Stimulated activated CD4-positive, alpha-beta T cell treated with anti-CD3 and anti-CD28 coated beads, Interleukin-2, amount 100 ng/mL, for 24 hours (primary cell): ENCODE data around the gene SCAANT1.

Source experiments
- DNase-seq, 2 donors: peaks; one replicate each; pipeline ENCODE4 v3.0.0-alpha.2; 2020

The SCAANT1 gene

DNA sequence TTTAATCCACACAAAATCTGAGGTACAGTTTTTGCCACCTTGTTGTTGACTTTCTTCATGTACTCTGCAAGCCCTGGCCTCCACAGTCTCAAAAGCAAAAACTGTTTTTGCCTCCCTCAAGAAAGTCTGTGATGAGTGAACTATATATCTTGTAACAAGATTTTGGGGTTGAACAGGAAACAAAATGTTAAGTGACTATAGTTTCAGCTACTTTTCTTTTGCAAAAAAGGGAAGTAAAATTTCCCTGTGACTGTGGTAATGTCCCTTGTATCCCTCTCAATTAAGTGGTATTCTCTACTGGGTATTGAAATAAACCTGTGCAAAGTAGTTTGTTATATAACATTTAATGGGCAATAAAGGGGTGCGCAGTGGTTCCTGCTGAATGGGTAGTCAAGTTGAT is 21.3 kb upstream of the SCAANT1 start:
- DNase-seq: no peak

DNA sequence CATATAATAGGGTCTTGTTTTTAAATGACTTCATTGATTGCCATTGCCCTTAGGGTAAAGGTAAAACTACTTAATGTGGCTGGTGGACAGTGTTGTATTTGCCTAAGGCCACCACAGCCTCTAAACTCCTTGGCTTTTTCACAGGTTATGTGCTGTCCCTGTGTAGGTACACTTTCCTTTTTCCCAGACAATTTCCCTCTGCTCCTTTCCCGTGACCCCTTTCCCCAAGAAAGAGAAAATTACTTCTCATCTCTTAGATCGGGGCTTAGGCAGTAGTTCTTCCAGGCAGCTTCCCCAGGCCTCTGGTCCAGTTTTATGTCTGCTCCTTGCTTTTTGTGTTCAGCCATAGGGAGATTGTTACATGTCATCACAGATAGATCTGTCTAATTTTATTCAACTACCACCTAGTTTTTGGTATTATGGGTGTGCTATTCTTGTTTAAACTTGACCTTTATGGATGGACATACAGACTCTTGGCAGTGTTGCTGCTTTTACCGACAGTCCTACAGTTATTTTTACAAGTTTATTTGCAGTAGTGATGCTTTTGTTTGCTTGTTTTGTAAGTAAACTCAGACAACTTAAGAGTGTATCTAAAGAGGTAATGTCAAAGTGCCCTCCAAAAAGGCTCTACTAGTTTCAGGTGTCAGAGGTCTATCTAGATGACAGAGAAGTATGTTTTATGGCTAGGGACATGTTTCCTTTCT is 20.5 kb upstream of the SCAANT1 start:
- DNase-seq: no peak

DNA sequence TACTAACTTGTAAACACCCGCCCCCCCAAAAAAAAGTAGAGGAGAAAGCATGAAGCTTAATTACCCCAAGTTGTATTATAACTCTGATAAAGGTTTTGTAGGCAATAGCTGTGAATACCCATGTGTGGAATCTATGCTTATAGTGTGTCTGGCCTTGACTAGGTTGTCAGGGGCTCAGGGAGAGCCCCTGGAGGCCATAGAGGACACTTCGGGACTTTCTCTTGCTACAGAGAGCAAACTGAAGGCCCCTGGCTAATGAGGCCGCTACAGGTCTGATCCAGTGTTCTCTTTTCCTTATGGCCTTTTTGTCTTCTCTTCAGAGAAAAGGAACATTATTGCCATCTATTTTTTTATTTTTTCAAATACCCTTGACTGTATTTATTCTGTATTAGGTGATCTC is 19.1 kb upstream of the SCAANT1 start:
- DNase-seq: no peak

DNA sequence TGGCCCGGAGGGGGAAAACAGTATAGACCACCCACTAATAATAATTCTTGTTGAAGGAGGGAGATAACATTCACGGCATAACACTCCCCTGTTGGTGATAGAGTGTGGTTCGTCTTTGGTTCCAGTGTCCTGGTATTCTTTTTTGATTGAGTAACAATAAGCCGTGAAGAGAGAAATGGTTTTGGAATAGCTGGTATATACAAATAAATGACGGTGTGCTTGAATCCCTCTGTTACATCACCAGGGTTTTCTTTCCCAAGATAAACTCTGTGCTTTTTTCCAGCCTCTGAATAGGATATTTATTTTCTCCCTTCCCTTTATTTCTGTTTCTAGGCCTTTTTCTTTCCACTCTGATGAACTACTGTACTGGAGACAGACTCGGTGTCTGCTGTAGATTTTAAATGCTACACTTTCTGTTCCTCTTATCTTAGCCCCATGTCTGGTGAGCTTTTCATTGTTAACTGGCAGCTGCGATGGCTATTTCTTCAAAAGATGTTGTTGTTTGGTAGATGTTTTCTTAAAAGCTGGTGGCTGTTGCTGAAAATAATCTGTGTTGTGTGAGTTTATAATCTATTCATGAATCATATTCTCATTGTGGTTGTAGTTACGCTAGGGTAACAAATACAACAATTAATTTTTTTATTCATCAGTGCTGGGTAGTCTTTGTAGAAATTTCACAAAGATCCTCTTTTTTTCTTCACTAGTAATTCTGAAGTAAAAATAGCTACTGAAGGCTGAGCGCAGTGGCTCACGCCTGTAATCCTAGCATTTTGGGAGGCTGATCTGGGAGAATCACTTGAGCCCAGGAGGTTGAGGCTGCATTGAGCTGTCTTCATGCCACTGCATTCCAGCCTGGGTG is 15.5 kb upstream of the SCAANT1 start:
- no peak for DNase-seq

DNA sequence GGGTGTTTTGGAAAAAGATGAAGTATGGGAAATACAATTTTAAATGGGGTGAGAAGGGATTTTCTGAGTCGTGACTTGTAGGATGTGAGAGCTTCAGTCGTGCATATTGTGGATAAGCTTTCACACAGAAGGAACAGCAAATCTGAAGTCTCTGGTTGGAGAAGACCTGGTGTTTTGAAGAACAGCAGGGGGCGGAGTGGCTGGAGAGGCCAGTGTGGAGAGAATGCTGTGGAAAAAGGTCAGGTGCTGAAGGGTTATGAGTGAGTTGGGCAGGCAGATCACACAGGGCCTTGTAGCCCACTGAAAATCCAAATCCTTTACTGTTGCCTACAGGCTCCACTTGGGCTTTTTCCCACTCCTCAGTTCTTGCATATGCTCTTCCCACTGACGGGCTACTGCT is 14.1 kb upstream of the SCAANT1 start:
- DNase-seq: no peak

DNA sequence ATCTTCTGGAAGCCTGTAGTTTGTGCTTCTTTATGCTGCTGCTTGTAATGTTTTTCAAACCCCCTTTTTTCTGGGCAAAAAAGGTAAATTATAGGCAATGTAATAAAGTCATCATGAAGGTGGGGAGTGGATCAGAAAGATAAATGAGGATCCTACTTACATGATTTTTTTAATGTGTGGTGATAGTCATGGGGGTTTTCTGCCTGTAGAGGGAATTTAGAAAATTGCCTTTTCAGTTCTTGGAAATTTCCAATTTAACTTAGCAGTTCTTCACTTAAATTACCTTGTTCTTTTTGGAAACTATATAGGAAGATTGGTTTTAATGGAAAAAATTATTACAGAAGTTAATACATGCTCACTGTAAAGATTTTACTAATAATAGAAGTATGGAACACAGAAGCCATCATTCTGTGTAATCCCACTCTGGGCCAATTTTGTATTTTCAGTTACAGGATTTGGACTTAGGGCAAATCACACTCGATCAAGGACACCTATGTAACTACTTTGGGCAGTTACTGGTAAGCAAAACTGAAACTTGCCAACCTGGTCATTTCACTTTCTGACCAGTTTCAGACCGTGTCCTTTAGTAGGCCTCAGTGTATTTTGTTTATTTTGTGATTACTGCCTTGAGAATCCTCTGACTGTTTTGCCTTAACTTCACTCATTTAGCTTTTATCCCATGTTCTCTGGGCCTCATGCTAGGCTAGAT is 10.5 kb upstream of the SCAANT1 start:
- no peak for DNase-seq

DNA sequence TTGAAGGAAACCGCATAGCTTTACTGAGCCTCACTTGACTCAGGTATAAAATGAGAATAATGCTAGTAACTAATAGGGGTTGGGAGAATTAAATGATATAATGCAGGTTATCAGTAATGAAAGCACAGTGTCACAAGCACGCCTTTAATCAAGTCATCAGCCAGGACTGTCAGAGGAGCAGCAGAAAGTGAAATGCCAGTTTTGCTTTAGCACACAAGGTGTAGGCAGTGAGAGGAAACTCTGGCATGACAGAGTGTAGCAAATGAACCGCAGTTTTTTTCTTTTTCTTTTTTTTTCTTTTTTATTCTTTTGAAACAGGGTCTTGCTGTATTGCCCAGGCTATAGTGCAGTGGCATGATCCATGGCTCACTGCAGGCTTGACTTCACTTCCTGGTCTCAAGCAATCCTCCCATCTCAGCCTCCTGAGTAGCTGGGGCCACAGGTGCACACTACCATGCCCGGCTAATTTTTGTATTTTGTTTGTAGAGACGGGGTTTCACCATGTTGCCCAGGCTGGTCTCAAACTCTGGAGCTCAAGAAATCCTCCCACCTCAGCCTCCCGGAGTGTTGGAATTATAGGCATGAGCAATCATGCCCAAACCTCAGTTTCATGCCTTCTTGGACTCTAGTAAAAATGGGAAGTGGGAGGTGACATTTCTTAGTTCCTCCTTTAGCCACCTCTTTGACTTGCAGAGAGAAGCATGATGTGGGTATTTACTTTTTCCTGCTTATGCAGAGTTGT is 9.7 kb upstream of the SCAANT1 start:
- no peak for DNase-seq

DNA sequence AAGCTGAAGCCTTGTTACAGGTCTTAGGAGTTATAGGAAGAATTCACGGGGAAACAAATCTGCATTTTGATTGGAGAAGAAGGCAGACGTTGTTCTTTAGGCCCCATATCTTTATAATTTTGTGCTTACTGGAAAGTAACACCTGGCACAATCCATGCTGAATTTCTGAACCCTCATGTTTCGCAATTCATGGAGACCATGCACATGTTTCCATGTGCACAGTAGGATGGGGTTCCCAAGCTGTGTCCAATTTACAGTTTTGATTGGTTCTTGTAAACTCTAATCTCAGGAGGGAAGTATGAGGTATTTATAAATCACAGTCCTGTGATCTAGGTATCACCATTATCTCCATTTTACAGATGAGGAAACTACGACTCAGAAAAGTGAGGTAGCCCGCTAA is 7.8 kb upstream of the SCAANT1 start:
- DNase-seq: no peak

DNA sequence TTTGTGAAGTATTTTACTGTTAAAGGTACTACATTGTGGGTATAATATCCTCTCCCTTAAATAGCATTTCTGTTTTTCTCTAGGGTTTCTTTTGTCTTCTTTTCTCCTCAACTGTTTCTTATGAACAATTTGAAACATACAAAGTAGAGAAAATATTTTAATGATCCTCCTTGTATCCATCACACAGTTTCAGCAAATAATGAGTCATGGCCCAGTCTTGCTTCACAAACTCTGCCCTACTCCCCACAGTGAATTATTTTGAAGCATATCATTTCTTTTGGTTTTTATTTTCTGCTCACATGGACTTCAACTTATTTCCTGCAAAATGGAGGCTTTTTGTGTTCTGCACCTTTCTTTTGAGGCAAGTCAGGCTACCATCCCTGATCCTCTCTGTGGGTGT is 6.1 kb upstream of the SCAANT1 start:
- no peak for DNase-seq

DNA sequence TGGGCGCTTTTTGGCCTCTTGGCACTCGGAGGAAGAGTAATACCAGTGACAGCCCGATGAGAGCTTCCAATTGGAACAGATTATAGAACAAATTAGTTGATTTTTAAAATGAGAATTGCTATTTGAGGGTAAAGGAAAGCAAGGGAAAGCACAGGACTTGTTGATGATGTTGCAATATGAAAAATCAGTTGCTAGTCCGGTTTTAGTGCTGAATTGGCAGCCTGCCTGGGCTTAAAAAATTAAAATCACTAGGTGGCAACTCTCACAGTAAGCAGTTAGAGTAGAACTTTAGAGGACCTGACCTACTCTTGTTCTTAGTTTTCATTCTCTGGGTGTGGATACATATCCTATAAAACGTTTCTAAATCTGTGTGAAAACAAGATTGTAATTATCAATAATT is 2.1 kb upstream of the SCAANT1 start:
- no peak for DNase-seq

DNA sequence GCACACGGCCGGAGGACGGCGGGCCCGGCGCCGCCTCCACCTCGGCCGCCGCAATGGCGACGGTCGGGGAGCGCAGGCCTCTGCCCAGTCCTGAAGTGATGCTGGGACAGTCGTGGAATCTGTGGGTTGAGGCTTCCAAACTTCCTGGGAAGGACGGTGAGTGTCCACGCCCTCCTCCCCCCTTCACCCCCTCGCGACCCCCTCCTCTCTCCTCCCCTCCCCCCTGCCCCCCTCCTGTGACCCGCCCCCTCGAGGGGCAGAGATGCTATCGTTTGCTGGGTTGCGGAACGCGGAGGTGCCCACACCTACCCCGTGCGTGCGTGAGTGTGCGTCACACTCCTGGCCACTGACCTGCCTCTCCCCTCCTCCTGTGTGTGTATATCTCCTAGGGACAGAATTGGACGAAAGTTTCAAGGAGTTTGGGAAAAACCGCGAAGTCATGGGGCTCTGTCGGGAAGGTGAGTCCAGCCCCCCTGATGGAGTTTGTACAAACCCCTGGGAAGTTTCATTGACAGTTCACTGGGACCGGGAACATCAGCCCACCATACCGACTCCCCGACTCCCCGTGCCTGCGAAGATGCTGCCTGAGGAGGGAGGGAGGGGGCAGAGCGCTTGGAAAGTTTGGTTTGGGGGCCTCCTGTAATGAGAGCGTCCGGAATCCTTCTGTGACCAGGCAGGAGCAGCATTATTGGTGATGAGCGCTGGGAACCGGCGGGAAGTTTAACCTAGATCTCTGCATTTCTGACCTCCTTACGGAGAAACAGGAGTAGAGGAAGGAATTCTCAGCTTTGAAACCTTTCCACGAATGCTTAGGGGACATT is 795 bp upstream of the SCAANT1 start:
- peak; percentile 54 to 61 for DNase-seq

DNA sequence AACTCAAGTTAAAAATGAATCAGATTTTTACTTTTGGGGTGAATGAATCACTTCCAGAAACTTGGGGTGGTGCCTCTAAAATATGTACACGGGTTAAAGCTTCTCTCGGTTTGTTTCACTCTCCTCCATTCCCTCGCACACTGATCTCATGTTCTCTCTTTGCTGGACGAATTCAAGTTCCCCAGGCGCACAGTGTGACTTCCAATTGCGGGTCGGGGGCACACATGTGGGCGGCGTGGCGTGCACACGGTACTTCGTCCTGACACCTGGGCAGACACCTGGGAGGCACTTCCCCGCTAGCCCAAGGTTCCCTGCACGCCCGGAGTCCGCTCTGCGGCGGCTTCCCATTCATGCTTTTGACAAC is 692 bp downstream of the SCAANT1 start:
- DNase-seq: no peak

DNA sequence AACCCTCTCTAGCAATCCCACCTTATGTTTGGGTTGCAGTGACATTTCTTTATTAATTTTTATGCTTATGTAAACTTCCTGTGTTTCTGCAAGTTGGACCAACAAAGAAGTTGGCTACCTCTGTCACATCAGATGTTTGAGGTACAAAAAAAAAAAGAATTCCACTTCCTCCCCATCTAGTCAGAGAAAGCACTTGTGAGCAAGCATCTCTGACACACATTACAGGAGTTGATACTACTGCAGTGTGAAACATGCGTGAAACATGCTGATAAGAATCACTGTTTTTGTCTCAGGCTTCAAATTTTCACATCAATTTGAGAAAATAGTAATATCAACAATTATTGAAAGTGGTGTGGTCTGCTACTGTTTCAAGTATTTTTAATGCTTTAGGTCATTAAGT is 1.3 kb downstream of the SCAANT1 start:
- DNase-seq: no peak

DNA sequence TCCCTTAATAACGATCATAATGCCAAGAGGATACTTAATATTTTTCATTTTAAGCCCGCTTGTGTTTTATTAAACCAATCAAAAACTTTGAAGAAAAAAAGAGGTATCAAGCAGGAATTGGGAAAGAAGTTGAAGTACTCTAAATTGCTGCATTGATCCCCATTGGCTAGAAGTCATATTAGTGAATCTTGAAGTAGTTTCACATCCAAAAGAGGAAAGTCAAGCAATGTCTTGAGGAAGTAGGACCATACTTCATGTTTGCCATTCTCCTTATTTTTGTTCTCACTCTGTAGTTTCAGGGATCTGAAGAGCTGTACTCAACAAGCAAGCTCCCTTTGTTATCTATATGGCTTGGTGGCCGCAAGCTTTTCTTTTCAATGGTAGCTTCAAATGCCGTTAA is 2.2 kb downstream of the SCAANT1 start:
- no peak for DNase-seq

DNA sequence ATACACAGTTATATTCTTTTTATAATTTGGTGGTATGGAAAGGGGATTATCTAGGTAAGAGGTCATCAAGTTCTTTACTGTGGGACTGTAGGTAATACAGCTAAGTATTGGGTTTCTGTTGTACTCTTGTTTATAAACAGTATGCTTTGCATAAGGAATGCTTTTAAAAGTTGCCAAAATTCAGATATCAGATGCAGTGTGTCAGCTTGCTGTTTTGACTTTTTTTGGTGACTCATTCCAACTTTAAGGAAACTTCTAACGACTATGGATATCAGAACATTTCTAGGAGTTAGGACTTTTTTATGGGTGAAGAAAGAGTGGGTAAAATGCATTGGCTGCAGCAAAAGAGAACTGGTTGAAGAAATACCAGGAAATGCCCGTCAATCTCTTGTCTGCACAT is 2.8 kb downstream of the SCAANT1 start:
- DNase-seq: no peak

DNA sequence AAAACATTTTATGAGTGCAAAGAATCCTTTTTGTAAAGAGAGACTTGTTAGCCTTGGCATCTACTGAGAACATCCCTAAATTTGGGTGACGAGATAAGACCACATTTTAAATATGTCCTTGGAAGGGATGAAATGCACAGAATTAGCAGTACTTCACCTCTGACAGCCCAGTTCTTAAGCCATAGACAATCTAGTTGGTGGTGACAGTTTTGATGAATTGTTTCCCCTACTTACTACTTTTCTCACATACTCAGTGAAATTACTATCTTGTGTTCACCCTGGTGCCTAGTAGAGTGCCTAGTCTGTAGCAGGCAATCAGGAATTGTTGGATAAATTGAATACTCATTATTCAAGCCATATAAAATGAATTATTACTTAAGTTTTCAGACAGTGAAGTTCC is 3.4 kb downstream of the SCAANT1 start:
- no peak for DNase-seq

DNA sequence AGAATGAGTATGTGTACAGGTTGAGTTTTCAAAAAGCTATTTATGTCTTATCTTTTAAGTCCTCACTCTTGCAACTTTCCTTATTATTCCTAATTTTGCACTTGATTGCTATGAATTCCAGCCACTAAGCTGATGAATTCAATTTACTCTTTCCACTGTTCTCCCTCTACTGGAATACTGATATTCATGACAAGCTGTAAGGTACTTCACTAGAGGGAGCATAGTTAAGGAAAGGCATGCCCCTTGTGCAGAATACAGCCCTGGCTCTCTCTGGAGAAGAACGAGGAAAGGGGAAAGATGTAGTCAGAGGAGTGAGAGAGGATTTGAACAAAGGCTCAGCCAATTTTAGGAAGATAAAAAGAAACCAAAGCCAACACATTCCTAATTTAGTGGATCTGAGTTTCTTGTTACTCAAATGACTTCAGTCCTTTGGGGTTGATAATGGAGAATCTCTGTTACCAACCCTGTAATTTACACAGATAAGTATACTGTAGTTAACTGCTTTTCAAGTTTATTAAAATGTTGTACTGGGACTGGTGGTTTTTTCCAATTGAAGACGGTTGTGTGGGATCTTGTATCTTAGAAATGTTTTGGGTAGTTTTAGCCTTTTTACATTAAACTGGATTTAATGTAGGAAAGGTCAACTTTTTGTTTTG is 4.0 kb downstream of the SCAANT1 start:
- no peak for DNase-seq

DNA sequence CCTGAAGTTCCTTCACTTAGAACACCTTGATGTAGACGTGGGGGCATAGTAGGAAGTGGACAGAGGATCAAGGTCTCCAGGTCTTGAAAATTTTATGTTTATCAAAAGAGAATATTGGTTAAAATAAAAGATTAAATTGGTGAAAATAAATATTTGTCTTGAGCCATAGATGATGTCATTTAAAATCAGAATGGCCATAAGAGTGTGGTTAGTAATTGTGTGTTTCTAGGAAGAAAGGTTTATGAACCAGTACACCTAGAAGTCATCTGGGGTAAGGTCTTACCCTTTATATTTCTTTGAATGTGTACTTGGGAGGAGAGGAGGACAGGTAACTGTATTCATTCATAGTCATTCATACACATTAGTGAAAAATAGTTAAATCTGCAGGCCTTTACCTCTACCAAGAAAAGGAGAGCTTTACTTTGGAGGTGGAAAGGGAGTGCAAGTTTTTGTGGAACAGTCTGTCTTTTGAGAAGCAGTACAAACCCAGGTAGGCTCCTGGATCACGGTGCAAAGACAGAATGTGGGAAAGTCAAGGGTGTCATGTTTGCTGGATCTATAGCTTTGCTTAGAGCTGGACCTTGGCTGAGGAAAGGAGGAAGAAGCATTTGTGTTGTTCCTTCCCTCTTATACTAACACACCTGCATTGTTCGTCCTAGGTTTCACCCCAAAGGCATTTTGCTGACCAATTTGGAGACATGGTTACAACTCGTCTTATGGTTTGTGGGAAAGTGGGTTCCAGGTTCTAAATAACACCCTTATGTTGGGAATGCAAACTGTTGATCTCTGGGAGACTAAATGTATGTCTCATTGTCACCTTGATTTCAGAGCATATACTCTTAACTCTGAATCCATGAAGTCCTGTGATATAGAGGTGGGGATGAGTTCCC is 6.2 kb downstream of the SCAANT1 start:
- DNase-seq: no peak

DNA sequence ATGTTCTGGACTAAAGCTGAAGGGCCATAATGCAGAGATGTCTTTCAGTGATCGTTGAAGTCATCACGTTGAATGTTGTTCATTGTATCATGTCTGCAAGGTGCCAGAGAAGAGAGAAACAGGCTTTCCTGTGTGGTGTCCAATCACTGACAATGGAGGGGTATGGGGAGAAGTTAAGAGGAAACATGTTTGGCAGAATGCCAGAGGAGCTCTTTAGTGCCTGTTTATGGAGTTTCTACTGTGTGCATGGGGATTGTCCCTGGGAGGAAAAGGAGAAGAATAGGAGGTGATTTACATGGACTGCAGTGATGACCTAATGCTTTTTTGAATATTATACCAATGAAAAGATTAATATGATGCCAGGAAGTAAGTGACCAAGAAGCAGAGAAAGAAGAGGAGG is 11.7 kb downstream of the SCAANT1 start:
- DNase-seq: no peak

DNA sequence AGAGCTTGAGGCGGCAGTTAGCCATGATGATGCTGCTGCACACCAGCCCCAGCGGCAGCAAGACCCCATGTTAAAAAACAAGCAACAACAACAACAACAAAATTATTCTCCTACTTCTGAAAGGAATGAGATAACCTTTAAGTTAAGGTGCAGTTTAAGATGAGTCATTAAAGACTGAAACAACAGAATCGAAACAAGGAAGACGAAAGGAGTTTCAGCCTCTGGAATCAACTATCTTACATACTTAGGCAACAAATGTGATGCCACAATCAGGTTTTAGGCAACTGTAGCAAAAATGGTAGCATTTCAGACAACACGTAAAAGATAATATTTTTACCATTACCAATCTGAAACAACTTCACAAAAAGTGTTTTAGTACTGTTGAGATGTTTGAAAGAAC is 12.2 kb downstream of the SCAANT1 start:
- DNase-seq: no peak
